HepG2 (cell line): Measurements from ENCODE around the gene TGFBRAP1. TPM values are rescaled to one million over a fixed set of nuclear protein-coding genes. Genes with fewer than 3 reads are reported as not detected.

Experiments used
- AGO1 ChIP-seq: fragments of 200-400 bp; formaldehyde crosslinking; IDR thresholded peaks from 2 replicates; pipeline ENCODE4 v1.6.1; 2017; ENCODE audit warnings: mild to moderate bottlenecking, low read depth, low read length, moderate library complexity; ENCODE audit not compliant: poor library complexity, severe bottlenecking
- ARNT2 ChIP-seq: sonication (generic); formaldehyde crosslinking; IDR thresholded peaks from 2 replicates; pipeline ENCODE4 v1.8.0; 2022; ENCODE audit warnings: mild to moderate bottlenecking, low read depth, missing genetic modification reagents, moderate library complexity
- HDAC6 ChIP-seq: fragments of 200-600 bp; sonication (generic); IDR thresholded peaks from 2 replicates; pipeline ENCODE4 v1.7.0; 2017; ENCODE audit warnings: mild to moderate bottlenecking, antibody characterized with exemption, low read length, low read depth
- HNRNPLL ChIP-seq: fragments of 200-400 bp; formaldehyde crosslinking; IDR thresholded peaks from 2 replicates; pipeline ENCODE4 v1.6.1; 2017; ENCODE audit warnings: mild to moderate bottlenecking, low read depth, low read length; ENCODE audit not compliant: poor library complexity, severe bottlenecking
- HOXA3 ChIP-seq: sonication (generic); formaldehyde crosslinking; IDR thresholded peaks from 2 replicates; pipeline ENCODE4 v1.5.0; 2020; ENCODE audit warnings: missing genetic modification reagents
- HOXD1 ChIP-seq: sonication (generic); formaldehyde crosslinking; IDR thresholded peaks from 2 replicates; pipeline ENCODE4 v1.5.0; 2020; ENCODE audit warnings: missing genetic modification reagents
- LCORL ChIP-seq, 2 experiments: fragments of 450-650 bp in 1 of 2; sonication (generic) in 1 of 2; formaldehyde crosslinking in 1 of 2; IDR thresholded peaks; 2 replicates each; pipeline versions ENCODE4 v1.5.0 to v1.6.1; 2017 to 2020; ENCODE audit warnings: antibody characterized with exemption in 1 of 2, missing genetic modification reagents in 1 of 2
- MAFG ChIP-seq: sonication (generic); formaldehyde crosslinking; IDR thresholded peaks from 2 replicates; pipeline ENCODE4 v1.5.1; 2020; ENCODE audit warnings: mild to moderate bottlenecking, missing genetic modification reagents
- NFE2L1 ChIP-seq: sonication (generic); formaldehyde crosslinking; IDR thresholded peaks from 2 replicates; pipeline ENCODE4 v1.4.0; 2020; ENCODE audit warnings: missing genetic modification reagents, mild to moderate bottlenecking, borderline replicate concordance
- NPAS2 ChIP-seq: sonication (generic); formaldehyde crosslinking; IDR thresholded peaks from 2 replicates; pipeline ENCODE4 v1.8.0; 2022; ENCODE audit warnings: mild to moderate bottlenecking, missing genetic modification reagents, borderline replicate concordance
- SALL1 ChIP-seq: sonication (generic); formaldehyde crosslinking; IDR thresholded peaks from 2 replicates; pipeline ENCODE4 v1.8.0; 2022; ENCODE audit warnings: mild to moderate bottlenecking, missing genetic modification reagents
- SKI ChIP-seq: fragments of 450-650 bp; IDR thresholded peaks from one replicate; pipeline ENCODE4 v1.6.1; 2018; ENCODE audit warnings: mild to moderate bottlenecking; ENCODE audit not compliant: partially characterized antibody
- SP140L ChIP-seq: sonication (generic); formaldehyde crosslinking; IDR thresholded peaks from 2 replicates; pipeline ENCODE4 v1.4.0; 2020; ENCODE audit warnings: missing genetic modification reagents, borderline replicate concordance
- ZBTB43 ChIP-seq: sonication (generic); formaldehyde crosslinking; conservative IDR thresholded peaks from 2 replicates; pipeline ENCODE4 v1.4.0; 2020; ENCODE audit warnings: missing genetic modification reagents
- ZC3H4 ChIP-seq: sonication (generic); formaldehyde crosslinking; IDR thresholded peaks from 2 replicates; pipeline ENCODE4 v1.4.0; 2020; ENCODE audit warnings: missing genetic modification reagents, borderline replicate concordance
- ZNF17 ChIP-seq: sonication (generic); formaldehyde crosslinking; IDR thresholded peaks from 2 replicates; pipeline ENCODE4 v1.5.0; 2020; ENCODE audit warnings: mild to moderate bottlenecking, missing genetic modification reagents
- ZNF547 ChIP-seq: sonication (generic); formaldehyde crosslinking; IDR thresholded peaks from 2 replicates; pipeline ENCODE4 v1.5.1; 2020; ENCODE audit warnings: mild to moderate bottlenecking, missing genetic modification reagents
- polyA plus RNA-seq, 8 experiments: library from polyadenylated mRNA; depleted of rRNA in 3 of 8; stranded (reverse) in 7 of 8; unstranded in 1 of 8; fragments of >200 nt; fragmentation: Illumina TruSeq in 4 of 8; extraction: Trizol in 4 of 8; gene quantifications; 2 replicates each; pipeline versions ENCODE4 v1.2.1 to v1.2.3, GENCODE V29; 2011 to 2016; ENCODE audit warnings: low read depth in 4 of 8, missing spikeins in 1 of 8, mixed read lengths in 1 of 8; ENCODE audit not compliant: insufficient read depth in 1 of 8
- total RNA-seq, 5 experiments: library from RNA; depleted of rRNA; stranded (reverse); fragments of >200 nt; fragmentation: Illumina TruSeq; extraction: Trizol; gene quantifications; 2 replicates each; pipeline ENCODE4 v1.2.3, GENCODE V29; 2016; ENCODE audit warnings: low read depth in 1 of 5
- TF ChIP-seq, protein P1 (sequence below): sonication (generic); formaldehyde crosslinking; IDR thresholded peaks from 2 replicates; pipeline ENCODE4 v1.5.0; 2020; ENCODE audit warnings: mild to moderate bottlenecking, missing genetic modification reagents
- TF ChIP-seq, protein P2 (sequence below): IDR thresholded peaks from 2 replicates; pipeline ENCODE4 v1.6.1; 2016; ENCODE audit warnings: control low read depth
- TF ChIP-seq, protein P3 (sequence below): sonication (generic); formaldehyde crosslinking; IDR thresholded peaks from 2 replicates; pipeline ENCODE4 v1.4.0; 2020; ENCODE audit warnings: missing genetic modification reagents
- TF ChIP-seq, protein P4 (sequence below): sonication (generic); formaldehyde crosslinking; IDR thresholded peaks from 2 replicates; pipeline ENCODE4 v1.4.0; 2020; ENCODE audit warnings: missing genetic modification reagents

The TGFBRAP1 gene
- total and polyA plus RNA-seq, 2 of the 13 experiments (the other 11 are each of a cell fraction or from before 2014, with no cell fraction given) = 12.7 to 22.9 TPM

GRCh38 chr2:105329561-105330495 lies at the start of gene TGFBRAP1 (continued):
- TF ChIP-seq, protein P1, sequence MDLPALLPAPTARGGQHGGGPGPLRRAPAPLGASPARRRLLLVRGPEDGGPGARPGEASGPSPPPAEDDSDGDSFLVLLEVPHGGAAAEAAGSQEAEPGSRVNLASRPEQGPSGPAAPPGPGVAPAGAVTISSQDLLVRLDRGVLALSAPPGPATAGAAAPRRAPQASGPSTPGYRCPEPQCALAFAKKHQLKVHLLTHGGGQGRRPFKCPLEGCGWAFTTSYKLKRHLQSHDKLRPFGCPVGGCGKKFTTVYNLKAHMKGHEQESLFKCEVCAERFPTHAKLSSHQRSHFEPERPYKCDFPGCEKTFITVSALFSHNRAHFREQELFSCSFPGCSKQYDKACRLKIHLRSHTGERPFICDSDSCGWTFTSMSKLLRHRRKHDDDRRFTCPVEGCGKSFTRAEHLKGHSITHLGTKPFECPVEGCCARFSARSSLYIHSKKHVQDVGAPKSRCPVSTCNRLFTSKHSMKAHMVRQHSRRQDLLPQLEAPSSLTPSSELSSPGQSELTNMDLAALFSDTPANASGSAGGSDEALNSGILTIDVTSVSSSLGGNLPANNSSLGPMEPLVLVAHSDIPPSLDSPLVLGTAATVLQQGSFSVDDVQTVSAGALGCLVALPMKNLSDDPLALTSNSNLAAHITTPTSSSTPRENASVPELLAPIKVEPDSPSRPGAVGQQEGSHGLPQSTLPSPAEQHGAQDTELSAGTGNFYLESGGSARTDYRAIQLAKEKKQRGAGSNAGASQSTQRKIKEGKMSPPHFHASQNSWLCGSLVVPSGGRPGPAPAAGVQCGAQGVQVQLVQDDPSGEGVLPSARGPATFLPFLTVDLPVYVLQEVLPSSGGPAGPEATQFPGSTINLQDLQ (CRISPR knock-in tag) = 0 out of 2 replicates have a peak, but pooled peaks have one; percentile 17
- no peak for TF ChIP-seq LCORL (IDR thresholded peaks at IDR 0.05)
- peak; percentile 42; the same call in 1 of the 2 replicates for TF ChIP-seq LCORL (CRISPR knock-in tag; IDR thresholded peaks at IDR 0.05)
- peak; percentile 85 for TF ChIP-seq ARNT2 (CRISPR knock-in tag)
- TF ChIP-seq, protein P2, sequence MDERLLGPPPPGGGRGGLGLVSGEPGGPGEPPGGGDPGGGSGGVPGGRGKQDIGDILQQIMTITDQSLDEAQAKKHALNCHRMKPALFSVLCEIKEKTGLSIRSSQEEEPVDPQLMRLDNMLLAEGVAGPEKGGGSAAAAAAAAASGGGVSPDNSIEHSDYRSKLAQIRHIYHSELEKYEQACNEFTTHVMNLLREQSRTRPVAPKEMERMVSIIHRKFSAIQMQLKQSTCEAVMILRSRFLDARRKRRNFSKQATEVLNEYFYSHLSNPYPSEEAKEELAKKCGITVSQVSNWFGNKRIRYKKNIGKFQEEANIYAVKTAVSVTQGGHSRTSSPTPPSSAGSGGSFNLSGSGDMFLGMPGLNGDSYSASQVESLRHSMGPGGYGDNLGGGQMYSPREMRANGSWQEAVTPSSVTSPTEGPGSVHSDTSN (CRISPR knock-in tag) = no peak
- TF ChIP-seq HDAC6 = no peak
- no peak for TF ChIP-seq NFE2L1 (CRISPR knock-in tag)
- peak; percentile 78; the same call in 1 of the 2 replicates for TF ChIP-seq ZC3H4
- peak; percentile 62; the same call in 1 of the 2 replicates for TF ChIP-seq SP140L (CRISPR knock-in tag)
- peak; percentile 55; the same call in 1 of the 2 replicates for TF ChIP-seq HOXA3 (CRISPR knock-in tag)
- no peak for TF ChIP-seq NPAS2
- TF ChIP-seq MAFG (CRISPR knock-in tag) = no peak
- TF ChIP-seq SKI = peak; percentile 76
- TF ChIP-seq SALL1 = peak; percentile 84
- TF ChIP-seq ZBTB43 = peak; percentile 68; the same call in 1 of the 2 replicates
- TF ChIP-seq, protein P3, sequence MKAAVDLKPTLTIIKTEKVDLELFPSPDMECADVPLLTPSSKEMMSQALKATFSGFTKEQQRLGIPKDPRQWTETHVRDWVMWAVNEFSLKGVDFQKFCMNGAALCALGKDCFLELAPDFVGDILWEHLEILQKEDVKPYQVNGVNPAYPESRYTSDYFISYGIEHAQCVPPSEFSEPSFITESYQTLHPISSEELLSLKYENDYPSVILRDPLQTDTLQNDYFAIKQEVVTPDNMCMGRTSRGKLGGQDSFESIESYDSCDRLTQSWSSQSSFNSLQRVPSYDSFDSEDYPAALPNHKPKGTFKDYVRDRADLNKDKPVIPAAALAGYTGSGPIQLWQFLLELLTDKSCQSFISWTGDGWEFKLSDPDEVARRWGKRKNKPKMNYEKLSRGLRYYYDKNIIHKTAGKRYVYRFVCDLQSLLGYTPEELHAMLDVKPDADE (CRISPR knock-in tag) = no peak; the same call in 1 of the 2 replicates
- TF ChIP-seq AGO1 = peak; percentile 76
- TF ChIP-seq, protein P4, sequence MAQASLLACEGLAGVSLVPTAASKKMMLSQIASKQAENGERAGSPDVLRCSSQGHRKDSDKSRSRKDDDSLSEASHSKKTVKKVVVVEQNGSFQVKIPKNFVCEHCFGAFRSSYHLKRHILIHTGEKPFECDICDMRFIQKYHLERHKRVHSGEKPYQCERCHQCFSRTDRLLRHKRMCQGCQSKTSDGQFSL (CRISPR knock-in tag) = no peak
- no peak for TF ChIP-seq HOXD1
- TF ChIP-seq ZNF547 (CRISPR knock-in tag) = peak; percentile 85
- TF ChIP-seq ZNF17 (CRISPR knock-in tag) = no peak
- peak; percentile 76 for TF ChIP-seq HNRNPLL
